ENCODE results near the gene MUC4. TPM values are rescaled to one million over a fixed set of nuclear protein-coding genes. Genes with fewer than 3 reads are reported as not detected.

The MUC4 gene
- polyA plus RNA-seq, 3 donors = not detected

DNA sequence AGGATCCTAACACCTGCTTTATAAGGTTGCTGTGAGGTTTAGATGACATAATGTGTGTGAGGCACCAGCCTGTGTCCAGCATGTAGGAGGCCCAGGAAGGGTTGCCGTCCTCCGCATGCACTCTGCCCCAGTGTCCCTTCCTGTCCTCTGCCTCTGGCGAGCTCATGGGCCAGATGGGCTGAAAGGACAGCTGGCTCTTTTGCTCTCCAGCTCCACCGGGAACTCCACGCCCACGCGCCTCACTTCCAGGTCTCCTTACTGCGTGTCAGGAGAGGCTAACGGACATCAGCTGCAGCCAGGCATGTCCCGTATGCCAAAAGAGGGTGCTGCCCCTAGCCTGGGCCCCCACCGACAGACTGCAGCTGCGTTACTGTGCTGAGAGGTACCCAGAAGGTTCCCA lies 78.8 kb downstream of the MUC4 start:
- no peaks in the 10 kb centered on the region for H3K4me1 ChIP-seq (ENCODE audit: control insufficient read depth in 1 of 2, insufficient read depth in 2 of 2, low read length in 2 of 2)
- no peak overlapping the region for H3K9ac ChIP-seq (ENCODE audit: insufficient read depth, low read length, poor library complexity, severe bottlenecking)
- H3K4me3 ChIP-seq (replicated peaks in 1 of 3; ENCODE audit: low read depth in 2 of 3, low read length in 3 of 3) = no peak overlapping the region
- Mint-ChIP-seq H3K36me3 (peaks cover 0 to 3% of the 10 kb centered on the region in 2 donors), H3K27me3 (ENCODE audit: low read depth in 3 of 3) (peaks cover 2 to 11% (median 3%) of the 10 kb centered on the region in 3 donors), H3K4me1 (no peaks in the 10 kb centered on the region), H3K9me3 (no peaks in the 10 kb centered on the region), H3K27ac (no peak overlapping the region), H3K4me3 (no peak overlapping the region)
- no peaks in the 10 kb centered on the region for H3K79me2 ChIP-seq (ENCODE audit: insufficient read depth, low read length)
- H3K9me3 ChIP-seq (replicated peaks in 1 of 2; ENCODE audit: control insufficient read depth in 1 of 2, insufficient read depth in 1 of 2, low read length in 2 of 2) = no peaks in the 10 kb centered on the region
- intact Hi-C loops (cut with micrococcal nuclease) = no loop called here
- no peak overlapping the region for H3K27ac ChIP-seq (ENCODE audit: low read depth in 1 of 2, low read length in 2 of 2)
- no peaks in the 10 kb centered on the region for H3K36me3 ChIP-seq (replicated peaks in 1 of 2; ENCODE audit: control insufficient read depth in 1 of 2, insufficient read depth in 2 of 2, low read length in 2 of 2)
- WGBS (ENCODE audit: insufficient coverage) = 91% methylated on average over 12 of the region's 12 CpGs
- no peak overlapping the region for H3K4me2 ChIP-seq (replicated peaks; ENCODE audit: extremely low read depth, low read length, poor library complexity, severe bottlenecking)
- TF ChIP-seq, protein P1, sequence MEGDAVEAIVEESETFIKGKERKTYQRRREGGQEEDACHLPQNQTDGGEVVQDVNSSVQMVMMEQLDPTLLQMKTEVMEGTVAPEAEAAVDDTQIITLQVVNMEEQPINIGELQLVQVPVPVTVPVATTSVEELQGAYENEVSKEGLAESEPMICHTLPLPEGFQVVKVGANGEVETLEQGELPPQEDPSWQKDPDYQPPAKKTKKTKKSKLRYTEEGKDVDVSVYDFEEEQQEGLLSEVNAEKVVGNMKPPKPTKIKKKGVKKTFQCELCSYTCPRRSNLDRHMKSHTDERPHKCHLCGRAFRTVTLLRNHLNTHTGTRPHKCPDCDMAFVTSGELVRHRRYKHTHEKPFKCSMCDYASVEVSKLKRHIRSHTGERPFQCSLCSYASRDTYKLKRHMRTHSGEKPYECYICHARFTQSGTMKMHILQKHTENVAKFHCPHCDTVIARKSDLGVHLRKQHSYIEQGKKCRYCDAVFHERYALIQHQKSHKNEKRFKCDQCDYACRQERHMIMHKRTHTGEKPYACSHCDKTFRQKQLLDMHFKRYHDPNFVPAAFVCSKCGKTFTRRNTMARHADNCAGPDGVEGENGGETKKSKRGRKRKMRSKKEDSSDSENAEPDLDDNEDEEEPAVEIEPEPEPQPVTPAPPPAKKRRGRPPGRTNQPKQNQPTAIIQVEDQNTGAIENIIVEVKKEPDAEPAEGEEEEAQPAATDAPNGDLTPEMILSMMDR (IDR thresholded peaks at IDR 0.05) = no peak
- H4K20me1 ChIP-seq (ENCODE audit: insufficient read depth, low read length) = no peaks in the 10 kb centered on the region
- no peak overlapping the region for H2AFZ ChIP-seq (ENCODE audit: insufficient read depth, low read depth, low read length, poor library complexity, severe bottlenecking)
- DNase-seq = no peak
- H3K27me3 ChIP-seq (ENCODE audit: control insufficient read depth in 2 of 2, insufficient read depth in 2 of 2, low read length in 2 of 2) = no peaks in the 10 kb centered on the region

DNA sequence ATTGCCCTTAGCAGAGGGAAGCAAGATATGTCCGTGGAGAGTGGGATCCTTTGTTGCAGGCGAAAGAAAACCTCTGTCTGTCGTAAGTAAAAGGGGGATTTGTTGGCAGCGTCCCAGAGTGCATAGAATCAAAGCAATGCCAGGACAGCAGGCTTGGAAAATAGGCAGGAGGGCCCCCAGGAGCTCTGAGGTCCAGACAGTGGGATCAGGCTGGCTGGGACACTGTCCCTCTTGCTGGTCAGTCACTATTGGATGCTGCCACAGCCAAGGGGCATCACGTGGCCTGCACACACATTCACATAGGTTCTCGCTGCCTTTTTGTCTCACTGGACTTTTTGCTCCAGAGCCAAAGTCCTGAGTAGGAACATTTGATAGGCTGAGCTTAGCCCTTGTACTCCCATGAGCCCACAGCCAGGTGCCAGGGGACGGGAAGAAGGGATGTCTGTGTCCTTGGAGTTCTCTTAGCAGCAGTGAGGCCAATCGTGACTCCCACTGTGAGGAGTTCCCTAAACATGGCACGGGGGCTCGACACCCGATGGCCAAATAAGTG lies 80.3 kb downstream of the MUC4 start:
- H3K27me3 Mint-ChIP-seq (ENCODE audit: low read depth in 3 of 3) = peaks cover 2 to 10% (median 5%) of the 10 kb centered on the region in 3 donors
- intact Hi-C loops (cut with micrococcal nuclease) = no loop called here
- no peaks in the 10 kb centered on the region for H3K9me3 Mint-ChIP-seq
- Histone ChIP-seq H4K20me1 (ENCODE audit: insufficient read depth, low read length) (no peaks in the 10 kb centered on the region), H3K27me3 (ENCODE audit: control insufficient read depth in 2 of 2, insufficient read depth in 2 of 2, low read length in 2 of 2) (no peaks in the 10 kb centered on the region), H3K27ac (ENCODE audit: low read depth in 1 of 2, low read length in 2 of 2) (no peak overlapping the region), H3K4me3 (replicated peaks in 1 of 3; ENCODE audit: low read depth in 2 of 3, low read length in 3 of 3) (no peak overlapping the region), H2AFZ (ENCODE audit: insufficient read depth, low read depth, low read length, poor library complexity, severe bottlenecking) (no peak overlapping the region), H3K4me1 (ENCODE audit: control insufficient read depth in 1 of 2, insufficient read depth in 2 of 2, low read length in 2 of 2) (no peaks in the 10 kb centered on the region), H3K79me2 (ENCODE audit: insufficient read depth, low read length) (no peaks in the 10 kb centered on the region), H3K9me3 (replicated peaks in 1 of 2; ENCODE audit: control insufficient read depth in 1 of 2, insufficient read depth in 1 of 2, low read length in 2 of 2) (no peaks in the 10 kb centered on the region), H3K36me3 (replicated peaks in 1 of 2; ENCODE audit: control insufficient read depth in 1 of 2, insufficient read depth in 2 of 2, low read length in 2 of 2) (no peaks in the 10 kb centered on the region), H3K9ac (ENCODE audit: insufficient read depth, low read length, poor library complexity, severe bottlenecking) (no peak overlapping the region), H3K4me2 (replicated peaks; ENCODE audit: extremely low read depth, low read length, poor library complexity, severe bottlenecking) (no peak overlapping the region)
- 89% methylated on average over 11 of the region's 11 CpGs for WGBS (ENCODE audit: insufficient coverage)
- no peak for DNase-seq
- H3K36me3 Mint-ChIP-seq = peaks cover 0 to 3% of the 10 kb centered on the region in 2 donors
- no peak overlapping the region for H3K27ac Mint-ChIP-seq
- no peak overlapping the region for H3K4me3 Mint-ChIP-seq
- H3K4me1 Mint-ChIP-seq = no peaks in the 10 kb centered on the region
- TF ChIP-seq, protein P1 (IDR thresholded peaks at IDR 0.05) = no peak

Data from CD14-positive monocyte (primary cell).